Left lung (tissue), 10 donors: ENCODE results near the gene ZBED1. TPM values are rescaled to one million over a fixed set of nuclear protein-coding genes. Genes with fewer than 3 reads are reported as not detected.

Experiments used
- ATAC-seq: fragments of 200-7000 bp; cut with Tn5 transposase; one replicate; pipeline ENCODE4 v1.9.1; 2020; ENCODE audit warnings: moderate library complexity
- DNase-seq, 4 donors: peaks; one replicate each; pipeline ENCODE4 v3.0.0-alpha.2; 2013 to 2020
- H3K27ac ChIP-seq, 2 donors: fragments of 200-600 bp; sonication (generic) in 1 of 2; one replicate each; pipeline versions ENCODE4 v1.5.0 to v1.8.0; 2020 to 2021
- H3K27me3 ChIP-seq, 2 donors: fragments of 200-600 bp; sonication (generic) in 1 of 2; one replicate each; pipeline versions ENCODE4 v1.5.0 to v1.8.0; 2020 to 2021
- H3K36me3 ChIP-seq, 2 donors: fragments of 200-600 bp; sonication (generic) in 1 of 2; one replicate each; pipeline versions ENCODE4 v1.5.0 to v1.8.0; 2020 to 2021
- H3K4me1 ChIP-seq, 2 donors: fragments of 200-600 bp; one replicate each; pipeline ENCODE4 v1.8.0; 2021
- H3K4me3 ChIP-seq, 2 donors: fragments of 200-600 bp; sonication (generic) in 1 of 2; one replicate each; pipeline versions ENCODE4 v1.5.0 to v1.8.0; 2020 to 2021; ENCODE audit warnings: mild to moderate bottlenecking in 1 of 2
- H3K9me3 ChIP-seq, 2 donors: fragments of 200-600 bp; sonication (generic) in 1 of 2; one replicate each; pipeline versions ENCODE4 v1.5.0 to v1.8.0; 2020 to 2021
- intact Hi-C, 2 donors: fragments of 100-400 bp; cut with DNase I; formaldehyde crosslinking; loops; one replicate each; pipeline versions ENCODE4 v1.11.2 to v1.14.2; 2022
- polyA plus RNA-seq, 6 donors: library from polyadenylated mRNA; unstranded; fragments of 120-200 nt; gene quantifications; one replicate each; pipeline ENCODE4 v1.2.1, GENCODE V29; 2013; ENCODE audit not compliant: insufficient read length in 6 of 6
- total RNA-seq, 2 donors: library from RNA; stranded (reverse); fragmentation: NEBNext Ultra II Directional; extraction: Animal tissue kit (Norgen Biotek cat#: 25700); gene quantifications; one replicate each; pipeline ENCODE4 v1.2.1, GENCODE V29; 2021
- TF ChIP-seq, protein P1 (sequence below), 2 donors: fragments of 200-600 bp; sonication (generic) in 1 of 2; IDR thresholded peaks; one replicate each; pipeline versions ENCODE4 v1.5.0 to v1.8.0; 2021; ENCODE audit warnings: antibody characterized with exemption in 2 of 2
- donor health status: DM: no; HTN: yes; CAD: no.
- donor health status: DM: no; HTN: no; CAD: no.

The ZBED1 gene
- total and polyA plus RNA-seq, 8 donors = 26.1 to 40.2 (median 31.1) TPM

DNA sequence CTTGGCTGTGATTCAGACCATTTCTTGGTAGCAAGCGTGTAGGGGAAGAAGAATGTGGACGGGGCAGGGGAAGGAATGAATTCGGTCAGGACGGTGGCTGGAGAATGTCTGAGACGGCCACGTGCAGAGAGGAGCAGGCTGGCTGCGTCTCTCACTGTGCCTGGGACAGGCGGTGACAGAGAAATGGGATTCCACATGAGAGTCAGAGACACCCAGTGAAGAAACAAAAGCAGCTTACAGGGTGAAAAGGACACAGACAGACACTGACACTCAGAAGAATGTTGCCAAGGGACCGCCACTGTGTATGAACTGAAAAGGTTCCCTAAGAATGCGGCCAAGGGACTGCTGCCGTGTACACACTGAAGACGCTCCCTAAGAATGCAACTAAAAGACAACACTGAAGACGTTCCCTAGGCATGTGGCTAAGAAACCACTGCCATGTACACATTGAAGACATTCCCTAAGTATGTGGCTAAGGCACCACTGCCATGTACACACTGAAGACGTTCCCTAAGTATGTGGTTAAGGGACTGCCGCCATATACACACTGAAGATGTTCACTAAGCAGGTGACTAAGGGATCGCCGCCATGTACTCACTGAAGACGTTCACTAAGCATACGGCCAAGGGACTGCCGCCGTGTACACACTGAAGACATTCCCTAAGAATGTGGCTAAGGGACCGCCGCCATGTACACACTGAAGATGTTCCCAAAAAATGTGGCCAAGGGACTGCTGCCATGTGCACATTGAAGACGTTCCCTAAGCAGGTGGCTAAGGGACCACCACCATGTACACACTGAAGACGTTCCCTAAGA, 49.1 kb downstream of the ZBED1 start:
- no peak for DNase-seq
- Histone ChIP-seq H3K4me1 (no peaks in the 10 kb centered on the region), H3K9me3 (peaks cover 0 to 5% of the 10 kb centered on the region in 2 donors), H3K36me3 (no peaks in the 10 kb centered on the region), H3K27ac (no peak overlapping the region), H3K27me3 (no peaks in the 10 kb centered on the region), H3K4me3 (no peak overlapping the region)
- intact Hi-C loops = no loop called here
- TF ChIP-seq, protein P1, sequence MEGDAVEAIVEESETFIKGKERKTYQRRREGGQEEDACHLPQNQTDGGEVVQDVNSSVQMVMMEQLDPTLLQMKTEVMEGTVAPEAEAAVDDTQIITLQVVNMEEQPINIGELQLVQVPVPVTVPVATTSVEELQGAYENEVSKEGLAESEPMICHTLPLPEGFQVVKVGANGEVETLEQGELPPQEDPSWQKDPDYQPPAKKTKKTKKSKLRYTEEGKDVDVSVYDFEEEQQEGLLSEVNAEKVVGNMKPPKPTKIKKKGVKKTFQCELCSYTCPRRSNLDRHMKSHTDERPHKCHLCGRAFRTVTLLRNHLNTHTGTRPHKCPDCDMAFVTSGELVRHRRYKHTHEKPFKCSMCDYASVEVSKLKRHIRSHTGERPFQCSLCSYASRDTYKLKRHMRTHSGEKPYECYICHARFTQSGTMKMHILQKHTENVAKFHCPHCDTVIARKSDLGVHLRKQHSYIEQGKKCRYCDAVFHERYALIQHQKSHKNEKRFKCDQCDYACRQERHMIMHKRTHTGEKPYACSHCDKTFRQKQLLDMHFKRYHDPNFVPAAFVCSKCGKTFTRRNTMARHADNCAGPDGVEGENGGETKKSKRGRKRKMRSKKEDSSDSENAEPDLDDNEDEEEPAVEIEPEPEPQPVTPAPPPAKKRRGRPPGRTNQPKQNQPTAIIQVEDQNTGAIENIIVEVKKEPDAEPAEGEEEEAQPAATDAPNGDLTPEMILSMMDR (IDR thresholded peaks at IDR 0.05) = no peak
- ATAC-seq = no peak

DNA sequence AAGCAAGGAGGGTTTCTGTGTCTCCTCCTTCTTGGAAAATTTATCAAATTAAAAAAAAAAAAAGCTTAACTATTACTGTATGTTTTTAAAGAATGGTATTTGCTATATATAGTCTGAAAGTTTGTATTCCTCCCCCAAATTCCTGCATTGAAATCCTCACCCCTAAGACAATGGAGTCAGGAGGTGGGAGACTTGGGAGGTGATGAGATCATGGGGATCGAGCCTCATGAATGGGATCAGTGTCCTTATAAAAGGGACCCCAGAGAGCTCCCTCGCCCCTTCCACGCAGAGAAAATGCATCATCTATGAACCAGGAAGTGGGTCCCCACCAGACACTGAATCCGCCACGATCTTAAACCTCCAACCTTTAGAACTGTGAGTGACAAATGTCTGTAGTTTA, 50.1 kb downstream of the ZBED1 start:
- Histone ChIP-seq H3K36me3 (no peaks in the 10 kb centered on the region), H3K4me3 (no peak overlapping the region), H3K27ac (no peak overlapping the region), H3K9me3 (peaks cover 0 to 5% of the 10 kb centered on the region in 2 donors), H3K4me1 (no peaks in the 10 kb centered on the region), H3K27me3 (no peaks in the 10 kb centered on the region)
- intact Hi-C loops = no loop called here
- ATAC-seq (no peak), DNase-seq (no peak)
- TF ChIP-seq, protein P1 (IDR thresholded peaks at IDR 0.05) = no peak

- TF ChIP-seq, protein P1 (IDR thresholded peaks at IDR 0.05) = no peak
Observed at GRCh38 chrX:2449135-2449886, 51.5 kb downstream of the ZBED1 start.

GRCh38 chrX:2447484-2447883, 53.3 kb downstream of the ZBED1 start:
- H3K27ac ChIP-seq = no peak overlapping the region
- ATAC-seq (no peak), DNase-seq (no peak)
- H3K4me1 ChIP-seq = no peaks in the 10 kb centered on the region
- H3K4me3 ChIP-seq = no peak overlapping the region
- intact Hi-C loops = no loop called here
- TF ChIP-seq, protein P1 (IDR thresholded peaks at IDR 0.05) = no peak
- H3K27me3 ChIP-seq = no peaks in the 10 kb centered on the region
- H3K36me3 ChIP-seq = no peaks in the 10 kb centered on the region
- H3K9me3 ChIP-seq = peaks cover 0 to 5% of the 10 kb centered on the region in 2 donors

More at GRCh38 chrX:2449135-2449886, 51.5 kb downstream of the ZBED1 start:
- Histone ChIP-seq H3K9me3 (peaks cover 0 to 5% of the 10 kb centered on the region in 2 donors), H3K4me3 (no peak overlapping the region), H3K27me3 (no peaks in the 10 kb centered on the region), H3K36me3 (no peaks in the 10 kb centered on the region), H3K4me1 (no peaks in the 10 kb centered on the region), H3K27ac (no peak overlapping the region)
- ATAC-seq (no peak), DNase-seq (no peak)
- intact Hi-C loops = no loop called here

DNA sequence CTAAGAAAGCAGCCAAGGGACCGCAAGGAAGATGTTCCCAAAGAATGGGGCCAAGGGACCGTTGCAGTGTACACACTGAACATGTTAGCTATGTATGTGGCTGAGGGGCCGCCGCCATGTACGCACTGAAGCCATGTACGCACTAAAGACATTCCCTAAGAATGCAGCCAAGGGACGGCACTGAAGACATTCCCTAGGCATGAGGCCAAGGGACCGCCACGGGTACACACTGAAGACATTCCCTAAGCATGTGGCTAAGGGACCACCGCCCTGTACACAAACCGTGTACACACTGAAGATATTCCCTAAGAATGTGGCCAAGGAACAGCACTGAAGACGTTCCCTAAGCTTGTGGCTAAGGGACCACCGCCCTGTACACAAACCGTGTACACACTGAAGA, 54.0 kb downstream of the ZBED1 start:
- TF ChIP-seq, protein P1 (IDR thresholded peaks at IDR 0.05) = no peak
- no peak overlapping the region for H3K27ac ChIP-seq
- H3K36me3 ChIP-seq = no peaks in the 10 kb centered on the region
- no peak for ATAC-seq
- H3K4me3 ChIP-seq = no peak overlapping the region
- H3K4me1 ChIP-seq = no peaks in the 10 kb centered on the region
- intact Hi-C loops = no loop called here
- H3K9me3 ChIP-seq = peaks cover 0 to 5% of the 10 kb centered on the region in 2 donors
- DNase-seq = no peak
- no peaks in the 10 kb centered on the region for H3K27me3 ChIP-seq
